GM12878 (cell line): ENCODE measurements around the gene DMRTB1. TPM values are rescaled to one million over a fixed set of nuclear protein-coding genes. Genes with fewer than 3 reads are reported as not detected.

Experiments
- ATAC-seq: fragments of 200-7000 bp; cut with Tn5 transposase; 3 replicates; pipeline ENCODE4 v1.9.1; 2020; ENCODE audit warnings: mild to moderate bottlenecking, moderate library complexity
- BruUV-seq: library from RNA; stranded (reverse); fragments of 400-500 nt; replicated peaks from 2 replicates; lab custom pipeline; 2021; lab: Mats Ljungman, UMichigan
- CTCF ChIA-PET: fragments of 300-600 bp; sonication (Branson Sonifier 250); formaldehyde crosslinking; extraction: SDS; loops from one replicate; lab custom pipeline; 2021; ENCODE audit warnings: inconsistent platforms; lab: Yijun Ruan, JAX
- POLR2A ChIA-PET: fragments of 350-600 bp; formaldehyde crosslinking; extraction: SDS; loops from one replicate; lab custom pipeline; 2021; ENCODE audit warnings: inconsistent platforms; lab: Charles Lee
- RAD21 ChIA-PET: fragments of 300-600 bp; sonication (Branson Sonifier 250); formaldehyde crosslinking; loops from one replicate; lab custom pipeline; 2023; ENCODE audit warnings: antibody characterized with exemption; ENCODE audit not compliant: unreplicated experiment; lab: Charles Lee
- SMC1A ChIA-PET: fragments of 300-600 bp; sonication (Branson Sonifier 250); formaldehyde crosslinking; loops from one replicate; lab custom pipeline; 2023; ENCODE audit not compliant: unreplicated experiment, uncharacterized antibody; lab: Charles Lee
- DNase-seq: peaks from one replicate; pipeline ENCODE4 v3.0.0-alpha.2; 2011; ENCODE audit warnings: low read depth, low spot score
- FAIRE-seq: peaks from 3 replicates; lab custom pipeline; 2011; peaks lifted over from hg19 to GRCh38; lab: Jason Lieb, UNC
- H2AFZ ChIP-seq: 2 replicates; pipeline ENCODE4 v1.6.0; 2011; ENCODE audit warnings: low read depth, low read length, control low read depth; ENCODE audit not compliant: control insufficient read depth
- H3K27ac ChIP-seq: 2 replicates; pipeline ENCODE4 v1.5.1; 2011; ENCODE audit warnings: control low read depth; ENCODE audit not compliant: control insufficient read depth, insufficient read depth
- H3K27me3 ChIP-seq, 2 experiments: replicated peaks in 1 of 2; 2 replicates each; pipeline versions ENCODE4 v1.6.0 to v1.6.1; 2011; ENCODE audit warnings: low read length in 1 of 2; ENCODE audit not compliant: control insufficient read depth in 2 of 2, insufficient read depth in 2 of 2
- H3K36me3 ChIP-seq, 2 experiments: 2 replicates each; pipeline ENCODE4 v1.5.1; 2011; ENCODE audit warnings: low read length in 1 of 2; ENCODE audit not compliant: control insufficient read depth in 2 of 2, insufficient read depth in 2 of 2
- H3K4me1 ChIP-seq: 2 replicates; pipeline ENCODE4 v1.6.1; 2011; ENCODE audit warnings: mild to moderate bottlenecking, low read length, moderate library complexity, mixed read lengths; ENCODE audit not compliant: control insufficient read depth, insufficient read depth
- H3K4me2 ChIP-seq: 2 replicates; pipeline ENCODE4 v1.6.0; 2011; ENCODE audit warnings: control low read depth; ENCODE audit not compliant: control insufficient read depth, insufficient read depth
- H3K4me3 ChIP-seq: fragments of 200-600 bp; sonication (generic); 2 replicates; pipeline ENCODE4 v1.5.1; 2016
- H3K79me2 ChIP-seq: 2 replicates; pipeline ENCODE4 v1.6.0; 2011; ENCODE audit warnings: low read length; ENCODE audit not compliant: control insufficient read depth, insufficient read depth
- H3K9ac ChIP-seq: 2 replicates; pipeline ENCODE4 v1.8.0; 2011; ENCODE audit warnings: low read length, control low read depth, mixed read lengths; ENCODE audit not compliant: control insufficient read depth, insufficient read depth
- H3K9me3 ChIP-seq: replicated peaks from 3 replicates; pipeline ENCODE4 v1.5.1; 2011; ENCODE audit warnings: mild to moderate bottlenecking, low read length; ENCODE audit not compliant: control insufficient read depth, insufficient read depth
- H4K20me1 ChIP-seq: 2 replicates; pipeline ENCODE4 v1.6.0; 2011; ENCODE audit not compliant: control insufficient read depth, insufficient read depth
- DPF2 ChIP-seq: fragments of 450-650 bp; IDR thresholded peaks from 2 replicates; pipeline ENCODE4 v1.6.1; 2017; ENCODE audit warnings: mild to moderate bottlenecking
- HDAC2 ChIP-seq: fragments of 200-600 bp; sonication (generic); IDR thresholded peaks from 2 replicates; pipeline ENCODE4 v1.6.1; 2017
- JUND ChIP-seq: IDR thresholded peaks from 2 replicates; pipeline ENCODE4 v1.6.1; 2012; ENCODE audit warnings: low read depth, mild to moderate bottlenecking, low read length, improper control_type of control experiment, moderate library complexity
- MXI1 ChIP-seq: fragments of 150-350 bp; IDR thresholded peaks from 2 replicates; pipeline ENCODE4 v1.6.1; 2011; ENCODE audit warnings: low read depth, mild to moderate bottlenecking, inconsistent platforms, low read length, improper control_type of control experiment
- RAD51 ChIP-seq: fragments of 450-650 bp; IDR thresholded peaks from 2 replicates; pipeline ENCODE4 v1.6.1; 2016; ENCODE audit warnings: moderate library complexity, mild to moderate bottlenecking, inconsistent platforms
- RELA ChIP-seq: fragments of 450-650 bp; IDR thresholded peaks from 2 replicates; pipeline ENCODE4 v1.8.0; 2014; ENCODE audit warnings: borderline replicate concordance; ENCODE audit not compliant: partially characterized antibody
- RFX5 ChIP-seq: IDR thresholded peaks from 2 replicates; pipeline ENCODE4 v1.6.1; 2011; ENCODE audit warnings: low read depth, low read length, improper control_type of control experiment
- SRF ChIP-seq, 2 experiments: IDR thresholded peaks; 2 replicates each; pipeline ENCODE4 v1.6.1; 2011; ENCODE audit warnings: low read depth in 2 of 2, low read length in 2 of 2, mild to moderate bottlenecking in 1 of 2, moderate library complexity in 1 of 2
- TAF1 ChIP-seq: IDR thresholded peaks from 2 replicates; pipeline ENCODE4 v1.6.1; 2011; ENCODE audit warnings: mild to moderate bottlenecking, low read depth, low read length, borderline replicate concordance
- WGBS: methylation state at CpG from one replicate; pipeline ENCODE4 v1.1.6; 2016; ENCODE audit warnings: low lambda C conversion rate; ENCODE audit not compliant: insufficient replicate concordance, insufficient coverage; ENCODE audit errors: missing lambda C conversion rate; 5-methylcytosine and 5-hydroxymethylcytosine counted together
- in situ Hi-C: fragments of 300-500 bp; cut with MboI; formaldehyde crosslinking; loops from 9 replicates; pipeline ENCODE4 v1.14.3; 2018; ENCODE audit warnings: mixed read lengths
- intact Hi-C: fragments of 100-400 bp; cut with micrococcal nuclease; formaldehyde crosslinking; loops from one replicate; pipeline ENCODE4 v1.14.2; 2022; ENCODE audit not compliant: unreplicated experiment
- polyA plus RNA-seq, 11 experiments: library from polyadenylated mRNA; depleted of rRNA in 4 of 11; unstranded in 6 of 11; stranded (reverse) in 5 of 11; fragments of >200 nt; fragmentation: Nextera tagmentation in 4 of 11; fragmentation: Illumina TruSeq in 1 of 11; extraction: Ambion mirVana in 4 of 11; extraction: Trizol in 1 of 11; gene quantifications; 1 replicate in 1 of 11; 2 replicates in 10 of 11; pipeline versions ENCODE4 v1.2.1 to v1.2.3, GENCODE V29; 2011 to 2016; ENCODE audit warnings: inconsistent platforms in 2 of 11, missing spikeins in 2 of 11, low read depth in 1 of 11
- total RNA-seq, 4 experiments: library from RNA; depleted of rRNA in 3 of 4; stranded (reverse); fragments of >200 nt in 3 of 4; fragmentation: Illumina TruSeq in 1 of 4; extraction: Trizol in 1 of 4; gene quantifications; 2 replicates each; pipeline versions ENCODE4 v1.2.1 to v1.2.3, GENCODE V29; 2013 to 2021
- TF ChIP-seq, protein P1 (sequence below): fragments of 450-650 bp; IDR thresholded peaks from 2 replicates; pipeline ENCODE4 v1.6.1; 2017; ENCODE audit warnings: borderline replicate concordance
- TF ChIP-seq, protein P2 (sequence below): fragments of 450-650 bp; formaldehyde crosslinking; IDR thresholded peaks from 2 replicates; pipeline ENCODE4 v1.4.0; 2022; ENCODE audit warnings: mild to moderate bottlenecking, moderate library complexity
- TF ChIP-seq, protein P3 (sequence below): fragments of 450-650 bp; IDR thresholded peaks from 2 replicates; pipeline ENCODE4 v1.6.1; 2016; ENCODE audit warnings: mild to moderate bottlenecking
- TF ChIP-seq, protein P4 (sequence below): fragments of 450-650 bp; formaldehyde crosslinking; IDR thresholded peaks from 2 replicates; pipeline ENCODE4 v1.5.0; 2022; ENCODE audit warnings: mild to moderate bottlenecking, missing genetic modification characterization

Gene DMRTB1
- total and polyA plus RNA-seq, 10 of the 15 experiments (the other 5 are each of a cell fraction or from before 2014, with no cell fraction given): not detected

DNA sequence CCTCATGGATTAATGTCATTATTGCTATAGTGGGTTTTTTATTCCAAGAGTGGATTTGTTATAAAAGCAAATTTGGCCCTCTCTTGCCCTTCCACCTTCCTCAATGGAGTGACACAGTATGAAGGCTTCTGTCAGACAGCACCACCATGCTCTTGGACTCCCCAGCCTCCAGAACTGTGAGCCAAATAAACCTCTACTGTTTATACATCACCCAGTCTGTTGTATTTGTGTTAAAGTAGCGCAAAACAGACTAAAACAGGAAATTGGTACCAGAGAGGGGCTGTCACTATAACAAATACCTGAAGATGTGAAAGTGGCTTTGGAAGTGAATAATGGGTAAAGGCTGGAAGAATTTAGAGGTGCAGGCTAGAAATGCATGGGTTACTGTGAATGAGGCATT, 38.0 kb upstream of the DMRTB1 start:
- ChIA-PET POLR2A (no interaction called here), SMC1A (interaction anchor here (1.1 kb wide), 1 partner anchor 23 kb away, joined by 3 read pairs; no protein-coding TSS in a partner anchor), CTCF (interaction anchor here (1.0 kb wide), 1 partner anchor 27 kb away, joined by 3 read pairs; no protein-coding TSS in a partner anchor), RAD21 (no interaction called here)
- BruUV-seq: no TSS peak
- H3K4me1 ChIP-seq: no peaks in the 10 kb centered on the region
- H3K27ac ChIP-seq: no peak overlapping the region
- H2AFZ ChIP-seq: no peak overlapping the region
- 76% methylated on average over 1 of the region's 1 CpG for WGBS
- no peak overlapping the region for H3K4me2 ChIP-seq
- ATAC-seq (no peak), DNase-seq (no peak), FAIRE-seq (no peak)
- in situ Hi-C loops (no loop called here), intact Hi-C loops (no loop called here)
- H3K9ac ChIP-seq: no peak overlapping the region
- no peaks in the 10 kb centered on the region for H3K79me2 ChIP-seq
- no peaks in the 10 kb centered on the region for H4K20me1 ChIP-seq
- H3K27me3 ChIP-seq: peaks cover 0 to 6% of the 10 kb centered on the region in 2 experiments; a peak in 2 of 4 replicates
- TF ChIP-seq MXI1 (no peak), JUND (no peak), RAD51 (no peak), DPF2 (no peak), HDAC2 (no peak), TAF1 (no peak), SRF (IDR thresholded peaks at IDR 0.05; ENCODE audit: low read depth in 2 of 2, low read length in 2 of 2) (no peak), RELA (no peak), RFX5 (no peak)
- TF ChIP-seq, protein P1, sequence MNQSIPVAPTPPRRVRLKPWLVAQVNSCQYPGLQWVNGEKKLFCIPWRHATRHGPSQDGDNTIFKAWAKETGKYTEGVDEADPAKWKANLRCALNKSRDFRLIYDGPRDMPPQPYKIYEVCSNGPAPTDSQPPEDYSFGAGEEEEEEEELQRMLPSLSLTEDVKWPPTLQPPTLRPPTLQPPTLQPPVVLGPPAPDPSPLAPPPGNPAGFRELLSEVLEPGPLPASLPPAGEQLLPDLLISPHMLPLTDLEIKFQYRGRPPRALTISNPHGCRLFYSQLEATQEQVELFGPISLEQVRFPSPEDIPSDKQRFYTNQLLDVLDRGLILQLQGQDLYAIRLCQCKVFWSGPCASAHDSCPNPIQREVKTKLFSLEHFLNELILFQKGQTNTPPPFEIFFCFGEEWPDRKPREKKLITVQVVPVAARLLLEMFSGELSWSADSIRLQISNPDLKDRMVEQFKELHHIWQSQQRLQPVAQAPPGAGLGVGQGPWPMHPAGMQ: no peak
- TF ChIP-seq, protein P2, sequence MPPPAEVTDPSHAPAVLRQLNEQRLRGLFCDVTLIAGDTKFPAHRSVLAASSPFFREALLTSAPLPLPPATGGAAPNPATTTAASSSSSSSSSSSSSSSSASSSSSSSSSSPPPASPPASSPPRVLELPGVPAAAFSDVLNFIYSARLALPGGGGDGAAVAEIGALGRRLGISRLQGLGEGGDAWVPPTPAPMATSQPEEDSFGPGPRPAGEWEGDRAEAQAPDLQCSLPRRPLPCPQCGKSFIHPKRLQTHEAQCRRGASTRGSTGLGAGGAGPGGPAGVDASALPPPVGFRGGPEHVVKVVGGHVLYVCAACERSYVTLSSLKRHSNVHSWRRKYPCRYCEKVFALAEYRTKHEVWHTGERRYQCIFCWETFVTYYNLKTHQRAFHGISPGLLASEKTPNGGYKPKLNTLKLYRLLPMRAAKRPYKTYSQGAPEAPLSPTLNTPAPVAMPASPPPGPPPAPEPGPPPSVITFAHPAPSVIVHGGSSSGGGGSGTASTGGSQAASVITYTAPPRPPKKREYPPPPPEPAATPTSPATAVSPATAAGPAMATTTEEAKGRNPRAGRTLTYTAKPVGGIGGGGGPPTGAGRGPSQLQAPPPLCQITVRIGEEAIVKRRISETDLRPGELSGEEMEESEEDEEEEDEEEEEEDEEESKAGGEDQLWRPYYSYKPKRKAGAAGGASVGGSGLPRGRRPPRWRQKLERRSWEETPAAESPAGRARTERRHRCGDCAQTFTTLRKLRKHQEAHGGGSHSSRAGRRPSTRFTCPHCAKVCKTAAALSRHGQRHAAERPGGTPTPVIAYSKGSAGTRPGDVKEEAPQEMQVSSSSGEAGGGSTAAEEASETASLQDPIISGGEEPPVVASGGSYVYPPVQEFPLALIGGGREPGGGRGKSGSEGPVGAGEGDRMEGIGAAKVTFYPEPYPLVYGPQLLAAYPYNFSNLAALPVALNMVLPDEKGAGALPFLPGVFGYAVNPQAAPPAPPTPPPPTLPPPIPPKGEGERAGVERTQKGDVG (CRISPR knock-in tag): no peak
- TF ChIP-seq, protein P3, sequence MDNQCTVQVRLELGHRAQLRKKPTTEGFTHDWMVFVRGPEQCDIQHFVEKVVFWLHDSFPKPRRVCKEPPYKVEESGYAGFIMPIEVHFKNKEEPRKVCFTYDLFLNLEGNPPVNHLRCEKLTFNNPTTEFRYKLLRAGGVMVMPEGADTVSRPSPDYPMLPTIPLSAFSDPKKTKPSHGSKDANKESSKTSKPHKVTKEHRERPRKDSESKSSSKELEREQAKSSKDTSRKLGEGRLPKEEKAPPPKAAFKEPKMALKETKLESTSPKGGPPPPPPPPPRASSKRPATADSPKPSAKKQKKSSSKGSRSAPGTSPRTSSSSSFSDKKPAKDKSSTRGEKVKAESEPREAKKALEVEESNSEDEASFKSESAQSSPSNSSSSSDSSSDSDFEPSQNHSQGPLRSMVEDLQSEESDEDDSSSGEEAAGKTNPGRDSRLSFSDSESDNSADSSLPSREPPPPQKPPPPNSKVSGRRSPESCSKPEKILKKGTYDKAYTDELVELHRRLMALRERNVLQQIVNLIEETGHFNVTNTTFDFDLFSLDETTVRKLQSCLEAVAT: no peak
- TF ChIP-seq, protein P4, sequence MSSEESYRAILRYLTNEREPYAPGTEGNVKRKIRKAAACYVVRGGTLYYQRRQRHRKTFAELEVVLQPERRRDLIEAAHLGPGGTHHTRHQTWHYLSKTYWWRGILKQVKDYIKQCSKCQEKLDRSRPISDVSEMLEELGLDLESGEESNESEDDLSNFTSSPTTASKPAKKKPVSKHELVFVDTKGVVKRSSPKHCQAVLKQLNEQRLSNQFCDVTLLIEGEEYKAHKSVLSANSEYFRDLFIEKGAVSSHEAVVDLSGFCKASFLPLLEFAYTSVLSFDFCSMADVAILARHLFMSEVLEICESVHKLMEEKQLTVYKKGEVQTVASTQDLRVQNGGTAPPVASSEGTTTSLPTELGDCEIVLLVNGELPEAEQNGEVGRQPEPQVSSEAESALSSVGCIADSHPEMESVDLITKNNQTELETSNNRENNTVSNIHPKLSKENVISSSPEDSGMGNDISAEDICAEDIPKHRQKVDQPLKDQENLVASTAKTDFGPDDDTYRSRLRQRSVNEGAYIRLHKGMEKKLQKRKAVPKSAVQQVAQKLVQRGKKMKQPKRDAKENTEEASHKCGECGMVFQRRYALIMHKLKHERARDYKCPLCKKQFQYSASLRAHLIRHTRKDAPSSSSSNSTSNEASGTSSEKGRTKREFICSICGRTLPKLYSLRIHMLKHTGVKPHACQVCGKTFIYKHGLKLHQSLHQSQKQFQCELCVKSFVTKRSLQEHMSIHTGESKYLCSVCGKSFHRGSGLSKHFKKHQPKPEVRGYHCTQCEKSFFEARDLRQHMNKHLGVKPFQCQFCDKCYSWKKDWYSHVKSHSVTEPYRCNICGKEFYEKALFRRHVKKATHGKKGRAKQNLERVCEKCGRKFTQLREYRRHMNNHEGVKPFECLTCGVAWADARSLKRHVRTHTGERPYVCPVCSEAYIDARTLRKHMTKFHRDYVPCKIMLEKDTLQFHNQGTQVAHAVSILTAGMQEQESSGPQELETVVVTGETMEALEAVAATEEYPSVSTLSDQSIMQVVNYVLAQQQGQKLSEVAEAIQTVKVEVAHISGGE (CRISPR knock-in tag): no peak
- H3K9me3 ChIP-seq: no peaks in the 10 kb centered on the region; the same call in 2 of the 3 replicates
- H3K4me3 ChIP-seq: no peak overlapping the region
- H3K36me3 ChIP-seq: no peaks in the 10 kb centered on the region
